Kidney capillary endothelial cell (primary cell): ENCODE measurements around the gene CALCA.
A peak's percentile ranks its signal among the peaks of the same experiment; 100 is the strongest.
"Not testable (repeated sequence)": the region's sequence is repeated elsewhere in the genome, so short reads cannot be mapped to it uniquely, and the experiment has no call there.

Experiments used
- DNase-seq: peaks from one replicate; pipeline ENCODE4 v3.0.0-alpha.2; 2018; ENCODE audit warnings: low spot score

Gene CALCA

GRCh38 chr11:14971865-14972580 is at the start of gene CALCA:
CALCA (minus strand) TSS chr11:14972351; CDS start chr11:14971192, 1,159 bp downstream.
- no peak for DNase-seq

GRCh38 chr11:15016200-15016599 is 44.0 kb upstream of the CALCA start:
- no peak for DNase-seq

GRCh38 chr11:15011776-15012345 is 39.7 kb upstream of the CALCA start:
- DNase-seq, result no peak

GRCh38 chr11:15010865-15011264 is 38.7 kb upstream of the CALCA start:
- DNase-seq, result no peak

GRCh38 chr11:15006139-15006759 is 34.1 kb upstream of the CALCA start:
- peak; percentile 62 for DNase-seq

- not testable (repeated sequence) for DNase-seq
These were observed 16.0 kb upstream of the CALCA start for GRCh38 chr11:14988133-14988532.

GRCh38 chr11:14981507-14981906 is 9.4 kb upstream of the CALCA start:
- DNase-seq, result no peak

GRCh38 chr11:14980854-14981253 is 8.7 kb upstream of the CALCA start:
- DNase-seq, result no peak

GRCh38 chr11:14977101-14977880 is 5.1 kb upstream of the CALCA start:
- no peak for DNase-seq

- no peak for DNase-seq
These were observed 3.1 kb upstream of the CALCA start for GRCh38 chr11:14975252-14975587.

- peak; percentile 33 for DNase-seq
These were observed 2.5 kb upstream of the CALCA start for GRCh38 chr11:14974515-14975251.

- DNase-seq, result peak; percentile 15
These were observed 1.7 kb upstream of the CALCA start for GRCh38 chr11:14973621-14974514.

- DNase-seq, result no peak
These were observed 687 bp upstream of the CALCA start for GRCh38 chr11:14972581-14973495.

GRCh38 chr11:14969901-14970323 is 2.2 kb downstream of the CALCA start:
- peak; percentile 17 for DNase-seq

- DNase-seq, result no peak
These were observed 4.4 kb downstream of the CALCA start for GRCh38 chr11:14967581-14968243.

- DNase-seq, result no peak
These were observed 16.0 kb downstream of the CALCA start for GRCh38 chr11:14956111-14956510.

- no peak for DNase-seq
These were observed 17.6 kb downstream of the CALCA start for GRCh38 chr11:14954581-14954980.

GRCh38 chr11:14953904-14954303 is 18.2 kb downstream of the CALCA start:
- no peak for DNase-seq

- no peak for DNase-seq
These were observed 22.6 kb downstream of the CALCA start for GRCh38 chr11:14949437-14950147.
